ENCODE data around the gene MCC.

Gene MCC

DNA sequence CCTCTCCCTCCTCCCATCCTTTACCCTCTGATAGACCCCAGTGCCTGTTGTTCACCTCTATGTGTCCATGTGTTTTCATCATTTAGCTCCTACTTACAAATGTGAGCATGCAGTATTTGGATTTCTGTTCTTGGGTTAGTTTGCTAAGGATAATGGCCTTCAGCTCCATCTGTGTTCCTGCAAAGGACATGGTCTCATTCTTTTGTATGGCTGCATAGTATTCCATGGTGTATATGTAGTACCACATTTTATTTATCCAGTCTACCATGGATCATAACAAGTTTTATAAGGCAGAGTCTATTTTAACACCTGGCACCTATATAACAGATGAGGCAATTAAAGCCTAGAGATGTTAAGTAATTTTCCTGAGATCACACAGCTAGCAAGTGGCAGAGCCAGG is 32.6 kb upstream of the MCC start:
- Histone ChIP-seq H4K20me1 (ENCODE audit: low read depth, low read length) (no peaks in the 10 kb centered on the region), H3F3A (ENCODE audit: insufficient read depth) (0 out of 2 replicates have a peak, but pooled peaks cover 11% of the 10 kb centered on the region), H3K4me2 (ENCODE audit: low read depth, low read length, poor library complexity, severe bottlenecking) (no peak overlapping the region), H3K79me2 (ENCODE audit: insufficient read depth, low read length) (peaks cover 56% of the 10 kb centered on the region), H2AFZ (ENCODE audit: low read depth, low read length, severe bottlenecking) (no peak overlapping the region), H3K9me3 (ENCODE audit: insufficient read depth, low read length) (no peaks in the 10 kb centered on the region), H3K4me3 (ENCODE audit: insufficient read depth, low read length, poor library complexity, severe bottlenecking) (no peak overlapping the region), H3K27ac (ENCODE audit: low read depth, low read length) (no peak overlapping the region), H3K27me3 (ENCODE audit: low read length) (no peaks in the 10 kb centered on the region), H3K36me3 (ENCODE audit: low read length) (peaks cover 17% of the 10 kb centered on the region), H3K9me2 (replicated peaks; ENCODE audit: insufficient read depth, low read length) (no peaks in the 10 kb centered on the region), H3K9ac (ENCODE audit: low read length) (no peak overlapping the region)
- TF ChIP-seq EZH2phosphoT487 (conservative IDR thresholded peaks at IDR 0.05; ENCODE audit: low read length), result no peak

DNA sequence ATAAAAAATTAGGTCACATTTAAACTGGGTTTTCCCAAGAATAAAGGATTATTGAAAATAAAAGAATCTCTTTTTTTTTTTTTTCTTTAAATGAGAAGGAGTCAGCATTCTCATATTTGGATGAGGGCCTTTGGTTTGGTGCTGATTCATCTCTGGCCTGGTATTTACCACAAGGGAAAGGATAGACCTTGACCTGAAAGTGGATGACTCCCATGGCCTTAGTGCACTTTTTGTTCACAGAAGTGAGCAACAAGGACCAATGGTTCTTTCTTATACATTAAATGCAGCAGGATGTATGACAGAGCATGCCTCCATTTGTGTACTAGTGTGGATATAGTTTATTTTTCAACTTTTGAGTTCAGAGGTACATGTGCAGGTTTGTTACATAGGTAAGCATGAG is 32.2 kb upstream of the MCC start:
- H3K9me3 ChIP-seq (ENCODE audit: insufficient read depth, low read length), result no peaks in the 10 kb centered on the region
- no peaks in the 10 kb centered on the region for H3K9me2 ChIP-seq (replicated peaks; ENCODE audit: insufficient read depth, low read length)
- H3K79me2 ChIP-seq (ENCODE audit: insufficient read depth, low read length), result peaks cover 56% of the 10 kb centered on the region
- H3K27ac ChIP-seq (ENCODE audit: low read depth, low read length), result no peak overlapping the region
- H3K4me2 ChIP-seq (ENCODE audit: low read depth, low read length, poor library complexity, severe bottlenecking), result no peak overlapping the region
- H3K36me3 ChIP-seq (ENCODE audit: low read length), result peaks cover 12% of the 10 kb centered on the region
- no peaks in the 10 kb centered on the region for H4K20me1 ChIP-seq (ENCODE audit: low read depth, low read length)
- H3K9ac ChIP-seq (ENCODE audit: low read length), result no peak overlapping the region
- TF ChIP-seq EZH2phosphoT487 (conservative IDR thresholded peaks at IDR 0.05; ENCODE audit: low read length), result no peak
- TF ChIP-seq, protein P1, sequence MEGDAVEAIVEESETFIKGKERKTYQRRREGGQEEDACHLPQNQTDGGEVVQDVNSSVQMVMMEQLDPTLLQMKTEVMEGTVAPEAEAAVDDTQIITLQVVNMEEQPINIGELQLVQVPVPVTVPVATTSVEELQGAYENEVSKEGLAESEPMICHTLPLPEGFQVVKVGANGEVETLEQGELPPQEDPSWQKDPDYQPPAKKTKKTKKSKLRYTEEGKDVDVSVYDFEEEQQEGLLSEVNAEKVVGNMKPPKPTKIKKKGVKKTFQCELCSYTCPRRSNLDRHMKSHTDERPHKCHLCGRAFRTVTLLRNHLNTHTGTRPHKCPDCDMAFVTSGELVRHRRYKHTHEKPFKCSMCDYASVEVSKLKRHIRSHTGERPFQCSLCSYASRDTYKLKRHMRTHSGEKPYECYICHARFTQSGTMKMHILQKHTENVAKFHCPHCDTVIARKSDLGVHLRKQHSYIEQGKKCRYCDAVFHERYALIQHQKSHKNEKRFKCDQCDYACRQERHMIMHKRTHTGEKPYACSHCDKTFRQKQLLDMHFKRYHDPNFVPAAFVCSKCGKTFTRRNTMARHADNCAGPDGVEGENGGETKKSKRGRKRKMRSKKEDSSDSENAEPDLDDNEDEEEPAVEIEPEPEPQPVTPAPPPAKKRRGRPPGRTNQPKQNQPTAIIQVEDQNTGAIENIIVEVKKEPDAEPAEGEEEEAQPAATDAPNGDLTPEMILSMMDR (IDR thresholded peaks at IDR 0.05; ENCODE audit: insufficient read depth, low read length, poor library complexity, severe bottlenecking), result no peak
- H3F3A ChIP-seq (ENCODE audit: insufficient read depth), result peaks cover 13% of the 10 kb centered on the region; the same call in 1 of the 2 replicates
- no peaks in the 10 kb centered on the region for H3K27me3 ChIP-seq (ENCODE audit: low read length)
- no peak overlapping the region for H2AFZ ChIP-seq (ENCODE audit: low read depth, low read length, severe bottlenecking)
- H3K4me3 ChIP-seq (ENCODE audit: insufficient read depth, low read length, poor library complexity, severe bottlenecking), result no peak overlapping the region

DNA sequence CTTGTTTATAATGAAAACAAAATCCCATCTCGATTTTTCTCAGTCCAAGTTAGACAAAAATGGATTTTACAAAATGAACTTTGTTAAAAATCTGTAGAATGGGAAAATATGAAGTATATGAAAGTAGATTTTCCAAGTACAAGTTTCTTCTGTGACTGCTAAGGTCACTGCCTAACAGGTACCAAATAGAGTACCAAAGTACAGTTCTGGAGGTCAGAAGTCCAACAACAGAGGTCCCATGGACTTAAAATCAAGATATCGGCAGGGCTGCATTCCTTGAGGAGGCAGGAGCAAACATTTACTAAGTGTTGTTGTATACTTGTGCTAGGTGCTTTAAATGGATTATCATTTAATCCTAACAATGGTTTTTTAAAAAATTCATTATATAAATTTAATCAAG is 31.2 kb upstream of the MCC start:
- Histone ChIP-seq H3K36me3 (ENCODE audit: low read length) (peaks cover 12% of the 10 kb centered on the region), H3K9ac (ENCODE audit: low read length) (no peak overlapping the region), H3K9me3 (ENCODE audit: insufficient read depth, low read length) (no peaks in the 10 kb centered on the region), H3K4me2 (ENCODE audit: low read depth, low read length, poor library complexity, severe bottlenecking) (no peak overlapping the region), H3K79me2 (ENCODE audit: insufficient read depth, low read length) (peaks cover 55% of the 10 kb centered on the region), H3F3A (ENCODE audit: insufficient read depth) (peaks cover 12% of the 10 kb centered on the region; the same call in 1 of the 2 replicates), H3K27ac (ENCODE audit: low read depth, low read length) (no peak overlapping the region), H3K27me3 (ENCODE audit: low read length) (no peaks in the 10 kb centered on the region), H3K4me3 (ENCODE audit: insufficient read depth, low read length, poor library complexity, severe bottlenecking) (no peak overlapping the region), H4K20me1 (ENCODE audit: low read depth, low read length) (no peaks in the 10 kb centered on the region), H2AFZ (ENCODE audit: low read depth, low read length, severe bottlenecking) (no peak overlapping the region), H3K9me2 (replicated peaks; ENCODE audit: insufficient read depth, low read length) (no peaks in the 10 kb centered on the region)
- TF ChIP-seq, protein P1 (IDR thresholded peaks at IDR 0.05; ENCODE audit: insufficient read depth, low read length, poor library complexity, severe bottlenecking), result no peak
- no peak for TF ChIP-seq EZH2phosphoT487 (conservative IDR thresholded peaks at IDR 0.05; ENCODE audit: low read length)

DNA sequence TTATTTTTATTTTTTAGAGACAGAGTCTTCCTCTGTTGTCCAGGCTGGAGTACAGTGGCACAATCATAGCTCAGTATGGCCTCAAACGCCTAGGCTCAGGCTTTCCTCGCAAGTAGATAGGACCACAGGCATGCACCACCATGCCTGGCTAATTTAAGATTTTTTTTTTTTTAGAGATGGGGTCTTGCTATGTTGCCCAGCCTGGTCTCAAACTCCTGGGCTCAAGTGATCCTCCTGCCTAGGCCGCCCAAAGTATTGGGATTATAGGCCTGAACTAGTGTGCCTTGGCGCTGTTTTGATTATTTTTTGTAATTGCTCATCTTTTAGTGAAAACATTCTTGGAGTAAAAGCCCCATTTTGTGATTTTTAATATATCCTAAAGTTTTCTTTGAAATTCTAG is 30.6 kb upstream of the MCC start:
- no peaks in the 10 kb centered on the region for H4K20me1 ChIP-seq (ENCODE audit: low read depth, low read length)
- peaks cover 12% of the 10 kb centered on the region; the same call in 1 of the 2 replicates for H3F3A ChIP-seq (ENCODE audit: insufficient read depth)
- no peak overlapping the region for H2AFZ ChIP-seq (ENCODE audit: low read depth, low read length, severe bottlenecking)
- H3K79me2 ChIP-seq (ENCODE audit: insufficient read depth, low read length), result peaks cover 58% of the 10 kb centered on the region
- no peak overlapping the region for H3K27ac ChIP-seq (ENCODE audit: low read depth, low read length)
- H3K9me2 ChIP-seq (replicated peaks; ENCODE audit: insufficient read depth, low read length), result no peaks in the 10 kb centered on the region
- peaks cover 12% of the 10 kb centered on the region for H3K36me3 ChIP-seq (ENCODE audit: low read length)
- H3K9me3 ChIP-seq (ENCODE audit: insufficient read depth, low read length), result no peaks in the 10 kb centered on the region
- H3K9ac ChIP-seq (ENCODE audit: low read length), result no peak overlapping the region
- H3K4me3 ChIP-seq (ENCODE audit: insufficient read depth, low read length, poor library complexity, severe bottlenecking), result no peak overlapping the region
- no peak overlapping the region for H3K4me2 ChIP-seq (ENCODE audit: low read depth, low read length, poor library complexity, severe bottlenecking)
- TF ChIP-seq, protein P1 (IDR thresholded peaks at IDR 0.05; ENCODE audit: insufficient read depth, low read length, poor library complexity, severe bottlenecking), result no peak
- no peak for TF ChIP-seq EZH2phosphoT487 (conservative IDR thresholded peaks at IDR 0.05; ENCODE audit: low read length)
- H3K27me3 ChIP-seq (ENCODE audit: low read length), result no peaks in the 10 kb centered on the region
